HG03103 (cell line): ENCODE data around the gene IFT88.

Experiments used
- ATAC-seq: cut with Tn5 transposase; IDR thresholded peaks from one replicate; pipeline ENCODE4 v1.9.1; 2021; ENCODE audit warnings: low read depth; ENCODE audit not compliant: unreplicated experiment

The IFT88 gene

DNA sequence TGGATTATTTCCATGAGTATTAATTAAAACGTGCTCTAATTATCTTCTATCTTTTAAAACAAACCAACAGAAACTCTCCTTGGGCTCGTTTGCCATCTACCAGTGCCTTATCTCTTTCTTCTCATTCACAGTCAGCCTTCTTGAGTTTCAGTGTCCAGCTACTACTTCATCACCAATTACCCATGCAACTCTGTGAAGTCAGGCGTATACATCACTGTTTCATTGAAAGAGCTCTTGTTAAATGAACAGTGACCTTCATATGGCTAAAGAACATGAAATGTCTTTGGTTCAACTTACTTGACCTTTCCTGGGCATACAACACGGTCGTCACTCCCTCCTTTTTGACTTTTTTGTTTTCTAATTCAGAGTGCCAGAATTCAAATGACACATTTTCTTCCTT, 5.2 kb upstream of the IFT88 start:
- no peak for ATAC-seq

DNA sequence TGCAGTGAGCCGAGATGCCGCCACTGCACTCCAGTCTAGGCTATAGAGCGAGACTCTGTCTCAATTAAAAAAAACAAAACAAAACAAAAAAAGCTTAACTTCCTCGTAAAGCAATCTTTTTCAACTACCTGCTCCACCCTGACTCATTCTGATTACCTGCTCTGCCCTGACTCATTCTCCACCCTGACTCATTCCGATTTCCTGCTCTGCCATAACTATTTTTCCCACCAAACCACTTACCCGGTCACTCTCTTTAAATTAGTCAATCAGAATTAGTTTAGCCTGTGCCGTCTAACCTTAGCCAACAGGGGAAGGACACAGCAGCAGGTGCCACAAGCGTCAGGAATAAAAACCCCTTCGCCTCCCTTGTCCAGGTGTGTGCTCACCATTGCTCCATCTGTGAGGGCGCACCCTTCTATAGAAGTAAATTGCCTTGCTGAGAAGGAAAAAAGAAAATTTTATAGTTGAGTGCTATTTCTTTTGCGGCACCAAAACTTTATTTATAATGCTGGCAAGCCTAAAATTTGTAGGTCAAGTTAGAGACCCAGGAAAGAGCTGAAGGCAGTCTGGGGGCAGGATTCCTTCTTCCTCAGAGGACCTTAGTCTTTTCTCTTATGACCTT, 1.7 kb upstream of the IFT88 start:
- ATAC-seq: no peak

DNA sequence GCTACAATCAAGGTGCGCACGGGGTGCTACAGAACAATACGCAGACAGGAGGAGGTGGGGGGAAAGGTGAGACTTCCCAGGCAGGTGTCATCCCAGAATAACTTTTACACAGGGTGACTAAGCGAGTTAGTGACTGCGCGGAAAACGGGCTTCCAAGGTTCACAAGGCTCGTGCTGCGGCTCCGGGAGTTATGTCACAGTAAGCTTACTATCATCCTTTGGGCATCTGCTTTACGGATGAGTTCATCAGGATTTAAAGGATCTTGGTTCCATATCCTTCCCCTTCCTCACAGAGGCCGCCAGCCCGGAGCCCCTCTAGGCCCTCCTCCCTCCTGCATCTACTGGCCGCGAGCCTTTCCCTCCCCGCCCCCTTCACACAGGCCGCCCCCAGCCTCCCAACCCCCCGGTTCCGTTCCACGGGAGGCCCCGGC, 474 bp upstream of the IFT88 start:
- ATAC-seq: no peak

DNA sequence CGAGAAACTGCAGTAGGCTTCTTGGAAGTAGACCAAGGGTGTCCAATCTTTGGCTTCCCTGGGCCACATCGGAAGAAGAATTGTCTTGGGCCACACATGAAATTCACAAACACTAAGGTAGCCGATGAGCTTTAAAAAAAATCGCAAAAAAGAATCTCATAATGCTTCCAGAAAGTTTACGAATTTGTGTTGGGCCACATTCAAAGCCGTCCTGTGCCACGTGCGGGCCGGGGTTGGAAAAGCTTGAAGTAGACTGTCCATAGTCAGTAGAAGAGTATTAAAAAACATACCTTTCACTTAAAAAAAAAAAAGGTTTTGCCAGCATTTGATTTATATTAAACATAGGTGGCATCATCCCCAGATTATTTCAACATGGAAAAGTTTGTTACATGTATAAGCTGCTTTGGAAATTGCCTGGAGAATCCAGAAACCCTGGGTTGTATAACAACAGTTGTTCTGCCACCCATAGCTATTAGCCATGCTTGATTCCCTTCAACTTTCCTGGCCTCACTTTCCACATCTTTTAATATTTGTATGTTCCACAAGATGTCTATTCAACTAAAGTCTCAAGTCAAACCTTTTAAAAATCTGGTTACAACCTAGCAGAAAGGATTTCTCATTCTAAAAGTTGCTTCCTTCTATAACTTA, 1.0 kb downstream of the IFT88 start:
- ATAC-seq: no peak

DNA sequence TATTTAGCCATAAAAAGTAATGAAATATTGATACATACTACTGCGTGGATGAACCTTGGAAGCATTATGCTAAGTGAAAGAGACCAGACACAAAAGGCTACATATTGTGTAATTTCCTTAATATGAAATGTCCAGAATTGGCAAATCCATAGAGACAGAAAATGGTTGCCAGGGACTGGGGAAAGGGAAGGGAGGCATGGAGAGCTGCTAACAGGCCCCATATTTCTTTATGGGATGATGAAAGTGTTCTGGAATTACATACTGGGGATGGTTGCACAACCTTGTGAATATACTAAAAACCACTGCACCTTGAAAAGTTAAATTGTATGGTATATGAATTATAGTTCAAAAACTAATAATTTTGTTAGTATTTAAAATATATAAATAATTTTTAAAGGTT, 3.6 kb downstream of the IFT88 start:
- no peak for ATAC-seq

DNA sequence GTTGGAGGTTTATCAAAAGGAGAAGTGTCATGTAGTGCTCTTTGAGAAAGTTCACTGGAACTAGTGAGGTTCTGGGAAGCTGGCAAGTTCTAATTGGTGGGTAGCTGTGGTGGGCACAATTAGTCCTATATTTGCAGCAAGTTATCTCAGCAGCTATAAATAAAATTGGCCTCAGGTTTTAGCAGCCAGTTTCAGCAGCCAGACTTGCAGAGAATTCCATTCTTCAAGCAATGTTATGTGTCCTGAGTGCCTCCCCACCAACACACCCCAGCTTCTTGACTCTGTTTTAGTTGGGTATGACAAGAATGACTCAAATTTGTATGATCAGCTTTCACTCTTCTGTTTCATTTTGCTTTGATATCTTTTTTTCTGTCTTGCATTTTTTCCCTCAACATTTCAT, 4.7 kb downstream of the IFT88 start:
- no peak for ATAC-seq

DNA sequence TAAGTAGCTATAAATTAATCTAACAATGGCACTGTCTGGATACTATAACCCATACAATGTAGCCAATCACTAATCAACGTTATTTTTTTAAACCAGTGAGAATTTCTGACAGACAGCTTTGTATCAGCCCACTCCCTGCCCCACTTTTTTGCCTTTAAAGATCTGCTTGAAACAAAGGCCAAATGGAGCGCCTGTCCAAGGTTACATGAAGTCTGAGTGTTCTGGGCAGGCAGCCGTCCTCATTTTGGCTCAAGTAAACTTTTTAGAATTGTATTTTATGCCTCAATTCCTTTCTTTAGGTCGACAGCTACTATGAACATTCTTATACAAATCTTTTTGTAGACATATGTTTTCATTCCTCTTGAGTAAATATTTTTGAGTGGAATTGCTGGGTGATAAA, 6.2 kb downstream of the IFT88 start:
- ATAC-seq: no peak

DNA sequence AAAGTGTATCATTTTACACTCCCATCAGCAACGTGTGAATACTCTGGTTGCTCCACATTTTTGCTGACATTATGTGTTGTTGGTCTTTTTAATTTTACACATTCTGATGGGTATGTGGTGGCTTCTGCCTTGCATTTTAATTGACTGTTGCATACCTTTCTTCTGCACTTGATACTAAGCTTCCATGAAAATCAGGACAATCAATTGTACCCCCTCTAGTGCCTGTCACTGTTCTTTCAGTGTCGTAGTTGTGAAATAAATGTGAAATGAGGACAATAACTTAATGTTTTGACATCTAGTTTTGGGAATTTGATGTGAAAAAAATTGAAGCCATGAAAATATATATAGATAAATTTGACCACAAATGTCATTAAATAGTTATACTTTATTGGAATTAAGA, 6.7 kb downstream of the IFT88 start:
- ATAC-seq: no peak

DNA sequence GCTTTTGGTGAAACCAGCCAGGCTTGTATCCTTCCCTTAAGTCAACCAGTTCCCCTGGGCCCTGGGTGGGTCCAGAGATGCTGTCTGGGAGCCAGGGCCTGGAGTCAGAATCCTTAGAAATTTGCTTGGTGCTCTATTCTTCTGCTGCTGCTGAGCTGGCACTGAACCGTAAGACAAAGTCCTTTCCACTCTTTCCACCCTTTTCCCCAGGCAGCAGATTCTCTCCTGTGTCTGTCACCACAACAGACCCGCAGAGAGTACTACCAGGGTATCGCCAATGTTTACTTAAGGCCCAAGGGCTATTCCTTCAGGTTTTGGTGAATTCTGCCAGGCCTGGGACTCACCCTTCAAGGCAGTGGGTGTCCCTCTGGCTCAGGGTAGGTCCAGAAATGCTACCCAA, 12.2 kb downstream of the IFT88 start:
- no peak for ATAC-seq

DNA sequence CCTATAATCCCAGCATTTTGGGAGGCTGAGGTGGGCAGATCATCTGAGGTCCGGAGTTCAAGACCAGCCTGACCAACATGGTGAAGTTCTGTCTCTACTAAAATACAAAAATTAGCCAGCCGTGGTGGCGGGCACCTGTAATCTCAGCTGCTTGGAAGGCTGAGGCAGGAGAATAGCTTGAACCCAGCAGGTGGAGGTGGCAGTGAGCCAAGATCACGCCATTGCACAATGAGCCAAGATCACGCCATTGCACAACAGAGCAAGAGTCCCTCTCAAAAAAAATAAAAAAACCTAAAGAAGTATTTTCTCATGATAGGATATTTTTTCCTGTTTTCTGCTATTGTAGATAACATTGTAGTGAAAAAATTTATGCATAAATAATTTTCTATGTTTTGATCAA, 13.3 kb downstream of the IFT88 start:
- ATAC-seq: no peak

DNA sequence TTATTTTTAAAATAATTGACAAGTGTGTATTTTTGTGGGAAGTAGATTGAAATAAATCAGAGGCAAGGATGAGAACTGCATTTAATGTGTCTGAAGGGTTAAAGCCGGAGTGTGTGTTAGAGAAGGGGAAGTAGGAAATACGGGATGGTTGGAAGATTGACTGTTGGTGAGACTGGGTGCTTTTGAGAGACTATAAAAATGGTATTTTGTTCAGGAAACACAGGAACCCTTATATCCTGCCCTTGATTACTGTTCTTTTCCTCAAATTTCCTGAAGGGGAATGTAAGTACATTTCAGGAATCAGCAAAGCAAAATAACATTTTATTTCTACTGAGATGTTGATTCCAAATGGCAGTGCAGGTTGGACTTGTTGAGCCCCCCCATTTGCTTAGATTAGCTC, 15.1 kb downstream of the IFT88 start:
- no peak for ATAC-seq

DNA sequence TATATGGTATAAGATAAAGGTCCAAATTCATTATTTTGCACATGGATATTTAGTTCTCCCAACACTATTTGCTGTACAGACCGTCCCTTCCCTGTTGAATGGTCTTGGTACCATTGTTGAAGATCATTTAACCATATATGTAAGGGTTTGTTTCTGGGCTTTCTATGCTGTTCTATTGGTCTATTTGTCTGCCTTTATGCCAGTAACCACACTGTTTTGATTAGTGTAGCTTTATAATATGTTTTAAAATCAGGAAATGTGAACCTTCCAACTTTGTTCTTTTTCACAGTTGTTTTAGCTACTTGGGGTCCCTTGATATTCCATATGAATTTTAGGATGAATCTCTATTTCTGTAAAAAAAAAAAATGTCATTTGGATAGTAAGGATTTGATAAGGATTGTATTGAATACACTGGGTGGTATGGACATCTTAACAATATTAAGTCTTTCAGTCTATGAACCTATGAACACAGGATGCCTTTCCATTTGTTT, 16.9 kb downstream of the IFT88 start:
- ATAC-seq: no peak

DNA sequence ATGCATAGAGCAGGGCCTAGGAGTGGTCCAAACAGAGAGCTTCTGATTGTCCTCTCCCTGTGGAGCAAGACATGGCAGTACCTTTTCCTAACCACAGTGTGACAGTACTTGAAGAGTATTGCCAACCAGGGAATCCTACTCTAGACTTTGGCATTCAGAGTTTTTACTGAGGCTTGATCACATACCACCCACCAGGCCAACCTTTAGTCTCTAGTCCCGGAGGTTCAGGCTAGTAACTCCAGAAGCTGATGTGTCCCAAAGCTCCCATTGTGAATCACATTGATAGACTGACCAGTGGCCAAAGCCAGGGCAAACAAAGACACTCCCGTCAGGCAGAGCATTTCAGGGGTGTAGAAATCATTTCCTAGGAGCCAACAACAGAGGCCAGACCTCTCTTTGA, 18.4 kb downstream of the IFT88 start:
- ATAC-seq: no peak

DNA sequence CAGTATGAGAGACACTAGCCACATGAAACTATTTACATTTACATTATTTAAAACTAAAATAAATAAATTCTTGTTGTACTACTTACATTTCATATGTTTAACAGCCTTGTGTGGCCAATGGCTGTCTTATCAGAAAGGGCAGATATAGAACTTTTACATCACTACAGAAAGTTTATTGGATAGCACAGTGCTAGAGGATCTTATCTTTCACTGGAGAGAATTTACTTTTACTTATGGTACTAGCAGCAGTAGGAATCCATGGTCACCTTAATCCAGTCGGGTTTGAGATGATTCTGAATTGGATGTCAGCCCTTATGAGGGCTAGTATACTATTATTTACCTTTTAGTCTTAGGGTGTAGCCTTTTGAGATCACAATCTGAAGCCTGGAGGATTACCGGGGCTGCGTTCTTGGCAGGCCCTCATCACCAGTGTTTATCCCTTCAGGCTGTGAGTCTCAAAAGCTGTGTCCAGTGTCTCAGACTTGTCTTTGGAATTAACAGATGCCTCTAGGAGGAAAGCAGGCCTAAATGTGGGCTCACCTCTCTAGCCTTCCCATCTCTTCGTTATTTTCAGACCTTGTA, 21.7 kb downstream of the IFT88 start:
- ATAC-seq: no peak

DNA sequence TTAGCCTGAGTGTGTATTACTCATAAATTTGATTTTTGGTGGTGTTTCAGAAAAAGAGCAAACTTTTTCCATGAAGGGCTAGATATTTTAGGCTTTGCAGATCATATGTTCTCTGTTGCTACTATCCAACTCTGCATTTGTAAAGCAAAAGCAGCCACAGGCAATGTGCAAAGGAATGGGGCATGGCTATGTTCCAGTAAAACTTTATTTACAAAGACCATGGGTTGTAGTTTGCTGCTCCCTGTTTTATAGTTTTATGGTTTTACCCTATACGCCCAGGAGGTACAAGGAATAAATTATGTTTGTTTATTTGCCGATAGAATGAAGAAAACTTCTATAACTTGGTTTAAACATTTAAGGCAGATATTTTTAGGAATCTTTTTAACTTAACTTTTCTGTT, 23.6 kb downstream of the IFT88 start:
- ATAC-seq: no peak

DNA sequence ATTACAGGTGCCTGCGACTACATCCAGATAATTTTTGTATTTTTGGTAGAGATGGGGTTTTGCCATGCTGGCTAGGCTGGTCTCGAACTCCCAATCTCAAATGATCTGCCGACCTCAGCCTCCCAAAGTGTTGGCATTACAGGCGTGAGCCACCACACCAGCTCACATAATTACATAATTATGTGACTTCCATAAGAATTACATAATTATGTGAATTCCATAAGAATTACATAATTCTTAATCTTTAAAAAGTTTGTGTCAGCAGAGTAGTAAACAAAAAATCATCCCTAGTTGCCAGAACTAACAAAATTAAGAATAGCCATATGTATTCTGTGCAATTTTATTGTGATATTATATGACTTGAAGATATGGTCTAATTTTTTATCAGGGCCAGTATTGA, 25.6 kb downstream of the IFT88 start:
- ATAC-seq: no peak

DNA sequence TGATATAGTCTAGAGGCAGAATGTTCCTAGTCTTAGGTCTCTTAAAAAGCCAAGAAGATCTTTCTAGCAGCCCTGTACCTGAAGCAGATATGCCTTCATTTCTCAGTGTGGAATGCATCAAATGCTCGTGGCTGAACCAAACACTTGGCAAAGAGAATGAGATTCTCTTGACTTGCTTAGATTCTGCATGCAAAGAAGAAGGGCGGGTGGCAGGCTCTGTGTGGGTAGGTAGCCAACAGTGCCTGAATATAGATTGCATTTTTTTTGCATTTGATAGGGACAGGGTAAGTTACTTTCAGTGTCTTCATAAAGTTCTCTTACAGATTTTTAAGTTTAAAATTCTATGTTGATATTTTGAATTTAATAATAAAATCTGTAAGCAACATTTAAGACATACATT, 27.3 kb downstream of the IFT88 start:
- ATAC-seq: no peak

DNA sequence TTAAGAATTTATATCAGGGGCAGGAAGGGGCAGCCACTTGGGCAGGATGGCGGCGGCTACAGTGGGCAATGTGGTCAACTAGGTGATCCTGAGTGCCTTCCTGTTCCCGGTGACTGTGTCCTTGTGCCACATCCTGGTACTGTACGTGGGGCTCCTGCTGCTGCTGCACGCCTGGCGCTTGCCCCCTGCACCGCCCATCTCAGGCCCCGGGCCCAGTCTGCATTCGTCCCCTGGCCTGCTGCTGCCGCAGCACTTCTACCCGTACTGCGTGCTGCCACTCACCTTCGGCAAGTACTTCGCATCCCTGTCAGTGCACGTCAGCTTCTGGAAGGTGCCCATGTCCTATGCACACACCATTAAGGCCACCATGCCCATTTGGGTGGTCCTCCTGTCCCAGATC, 40.1 kb downstream of the IFT88 start:
- ATAC-seq: no peak

DNA sequence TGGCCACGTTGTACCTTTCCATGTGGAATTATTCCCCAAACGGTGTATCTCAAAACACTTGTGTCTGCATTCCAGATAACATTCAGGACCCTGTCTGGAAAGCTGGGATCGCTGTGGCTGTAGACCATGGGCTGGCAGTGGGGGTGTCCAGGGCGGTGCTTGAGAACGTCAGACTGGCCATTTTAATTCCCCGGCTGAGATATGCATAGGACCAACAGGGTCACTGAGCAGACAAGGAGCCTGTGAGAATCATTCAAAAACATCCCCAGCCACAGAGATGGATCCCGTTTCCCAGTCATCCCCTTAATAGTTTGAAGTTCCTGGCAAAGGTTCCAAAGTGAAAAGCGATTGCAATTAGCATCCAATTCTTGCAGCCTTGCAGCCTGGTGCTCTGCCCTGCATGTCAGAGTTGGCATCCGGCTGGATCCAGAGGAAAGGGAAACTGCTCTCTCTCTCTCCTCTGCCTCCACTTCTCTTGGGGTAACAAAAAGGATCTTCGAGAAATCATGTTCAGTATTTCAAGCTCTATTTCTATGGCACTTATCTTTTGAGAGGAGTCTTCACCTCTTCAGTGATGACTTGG, 41.6 kb downstream of the IFT88 start:
- no peak for ATAC-seq

DNA sequence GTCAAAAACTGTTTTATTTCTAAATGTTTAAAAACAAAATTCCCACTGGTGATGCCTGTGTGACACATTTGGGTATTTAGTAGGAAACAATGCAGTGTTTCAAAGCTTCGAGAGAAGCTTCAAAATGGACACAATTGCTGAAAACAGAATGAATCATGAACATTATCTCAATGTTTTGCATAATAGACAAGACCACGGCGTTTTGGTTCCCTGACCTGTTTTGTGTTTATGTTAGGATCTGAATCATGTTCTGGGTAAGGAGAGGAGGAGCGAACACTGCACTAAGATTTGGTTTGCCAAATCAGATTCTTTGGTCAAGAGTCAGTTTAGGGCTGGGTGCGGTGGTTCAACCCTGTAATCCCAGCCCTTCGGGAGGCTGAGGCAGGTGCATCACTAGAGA, 42.2 kb downstream of the IFT88 start:
- ATAC-seq: no peak

DNA sequence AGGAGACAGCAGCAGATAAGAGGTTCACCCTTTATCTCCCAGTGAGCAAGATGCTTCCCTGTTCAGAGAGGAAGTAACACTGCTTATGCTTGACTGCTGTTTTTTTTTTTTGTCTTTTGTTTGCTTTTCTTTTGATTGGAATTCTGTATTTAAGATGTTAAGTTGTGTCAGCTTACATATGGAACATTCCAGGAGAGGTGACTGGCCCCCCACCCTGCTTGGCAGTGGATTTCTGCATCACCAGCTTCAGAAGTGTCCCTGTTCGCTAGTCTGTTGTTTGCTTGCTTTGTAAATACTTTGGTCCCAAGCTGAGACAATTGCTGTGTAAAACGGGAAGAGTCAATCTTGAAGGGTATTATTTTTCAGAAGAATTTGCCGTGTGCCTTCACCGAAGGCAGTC, 43.0 kb downstream of the IFT88 start:
- no peak for ATAC-seq
